Measurements from ENCODE around the gene NUFIP2.

GRCh38 chr17:29295420-29295819 is 1.5 kb upstream of the NUFIP2 start:
- TF ChIP-seq EZH2 (IDR thresholded peaks at IDR 0.05; ENCODE audit: insufficient read depth, poor library complexity, severe bottlenecking) (no peak), EZH2phosphoT487 (IDR thresholded peaks at IDR 0.05; ENCODE audit: insufficient read depth, low read depth) (no peak)

Measured in GM23248 (cell line).